OCI-LY7 (cell line): ENCODE data around the gene CEP120. TPM values are rescaled to one million over a fixed set of nuclear protein-coding genes. Genes with fewer than 3 reads are reported as not detected.

Experiments used
- BruUV-seq: library from RNA; stranded (reverse); fragments of 400-500 nt; replicated peaks from 2 replicates; lab custom pipeline; 2021; lab: Mats Ljungman, UMichigan
- CTCF ChIA-PET: fragments of 300-600 bp; sonication (Branson Sonifier 250); formaldehyde crosslinking; loops from one replicate; lab custom pipeline; 2022; ENCODE audit warnings: antibody characterized with exemption; ENCODE audit not compliant: unreplicated experiment; lab: Charles Lee
- POLR2A ChIA-PET: fragments of 300-600 bp; sonication (Branson Sonifier 250); formaldehyde crosslinking; loops from one replicate; lab custom pipeline; 2022; ENCODE audit warnings: antibody characterized with exemption; lab: Charles Lee
- DNase-seq: peaks from one replicate; pipeline ENCODE4 v3.0.0-alpha.2; 2015; ENCODE audit warnings: low spot score
- H2AFZ ChIP-seq: fragments of 200-600 bp; sonication (generic), shearing (Covaris generic); 2 replicates; pipeline ENCODE4 v1.6.1; 2014; ENCODE audit warnings: mild to moderate bottlenecking, antibody characterized with exemption, low read length, moderate library complexity
- H3K27ac ChIP-seq: fragments of 200-600 bp; sonication (generic); 2 replicates; pipeline ENCODE4 v1.5.1; 2014; ENCODE audit warnings: mixed run types, low read depth, mild to moderate bottlenecking, moderate library complexity, low read length, inconsistent platforms; ENCODE audit not compliant: poor library complexity, severe bottlenecking
- H3K36me3 ChIP-seq: fragments of 200-600 bp; sonication (generic); 2 replicates; pipeline ENCODE4 v1.6.1; 2014; ENCODE audit warnings: mild to moderate bottlenecking, antibody characterized with exemption, low read length, moderate library complexity, mixed read lengths; ENCODE audit not compliant: insufficient read depth
- H3K4me1 ChIP-seq: fragments of 200-600 bp; sonication (generic); 2 replicates; pipeline ENCODE4 v1.5.1; 2014; ENCODE audit warnings: mild to moderate bottlenecking, low read length; ENCODE audit not compliant: insufficient read depth, poor library complexity, severe bottlenecking
- H3K4me2 ChIP-seq: fragments of 200-600 bp; sonication (generic); 2 replicates; pipeline ENCODE4 v1.6.1; 2014; ENCODE audit warnings: mild to moderate bottlenecking, low read length
- H3K4me3 ChIP-seq: fragments of 200-600 bp; sonication (generic); 2 replicates; pipeline ENCODE4 v1.5.1; 2014; ENCODE audit warnings: mild to moderate bottlenecking, low read depth, low read length; ENCODE audit not compliant: poor library complexity, severe bottlenecking
- H3K79me2 ChIP-seq: fragments of 200-600 bp; sonication (generic); 2 replicates; pipeline ENCODE4 v1.6.1; 2016; ENCODE audit warnings: low read depth, mild to moderate bottlenecking, low read length, moderate library complexity, mixed read lengths; ENCODE audit not compliant: insufficient read depth
- H3K9me2 ChIP-seq: fragments of 200-600 bp; sonication (generic); 2 replicates; pipeline ENCODE4 v1.6.1; 2016; ENCODE audit warnings: mild to moderate bottlenecking, low read length, mixed read lengths; ENCODE audit not compliant: insufficient read depth
- H3K9me3 ChIP-seq: fragments of 200-600 bp; sonication (generic); 2 replicates; pipeline ENCODE4 v1.6.1; 2014; ENCODE audit warnings: mild to moderate bottlenecking, mixed run types, low read length, mixed read lengths
- H4K20me1 ChIP-seq: fragments of 200-600 bp; sonication (generic); 2 replicates; pipeline ENCODE4 v1.6.1; 2014; ENCODE audit warnings: mild to moderate bottlenecking, antibody characterized with exemption, low read length, moderate library complexity, mixed read lengths; ENCODE audit not compliant: insufficient read depth
- EZH2phosphoT487 ChIP-seq: fragments of 200-600 bp; sonication (generic); IDR thresholded peaks from 2 replicates; pipeline ENCODE4 v1.6.1; 2018; ENCODE audit warnings: low read depth, borderline replicate concordance, mild to moderate bottlenecking, mixed run types, antibody characterized with exemption, low read length, moderate library complexity, mixed read lengths
- intact Hi-C: fragments of 100-400 bp; cut with micrococcal nuclease; formaldehyde crosslinking; loops from one replicate; pipeline ENCODE4 v1.10.0; 2022; ENCODE audit not compliant: unreplicated experiment
- total RNA-seq, 2 experiments: library from RNA; depleted of rRNA in 1 of 2; stranded (reverse); fragments of >200 nt in 1 of 2; shearing (Covaris generic) in 1 of 2; gene quantifications; 2 replicates each; pipeline ENCODE4 v1.2.3, GENCODE V29; 2014 to 2022
- TF ChIP-seq, protein P1 (sequence below): fragments of 200-600 bp; sonication (generic); conservative IDR thresholded peaks from 2 replicates; pipeline ENCODE4 v1.5.1; 2014; ENCODE audit warnings: mild to moderate bottlenecking, antibody characterized with exemption, low read length, moderate library complexity, mixed read lengths

CEP120 gene
- total RNA-seq, 2 experiments from 2014 or later = 18.0 to 23.8 TPM

DNA sequence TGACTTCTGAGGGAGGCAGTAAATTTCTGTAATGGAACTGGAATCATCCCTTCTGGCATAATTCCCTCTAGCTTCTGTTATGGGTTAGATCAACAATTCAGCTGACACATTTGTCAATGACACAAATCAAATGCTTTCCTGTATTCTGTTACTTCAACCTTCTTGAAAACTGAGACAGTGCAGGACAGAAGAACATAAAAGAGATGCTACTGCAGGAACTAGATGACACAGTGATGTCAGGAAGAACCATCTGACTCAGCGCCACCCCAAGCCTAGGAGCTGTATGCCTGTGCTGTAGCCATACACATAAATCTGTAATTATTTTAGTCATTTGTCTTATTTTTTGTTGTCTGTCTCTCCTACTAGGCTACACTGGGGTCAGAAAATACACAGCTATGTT is 18.2 kb upstream of the CEP120 start:
- DNase-seq = no peak
- H3K9me2 ChIP-seq = no peaks in the 10 kb centered on the region
- CTCF ChIA-PET = interaction anchor here (0.6 to 1.6 kb wide), 2 partner anchors 18 to 604 kb away, joined by 3 to 5 read pairs; partner anchors contain the start of gene CEP120
- no peaks in the 10 kb centered on the region for H3K4me1 ChIP-seq
- intact Hi-C loops = no loop called here
- POLR2A ChIA-PET = interaction anchor here (0.6 to 1.2 kb wide), 3 partner anchors 13 to 801 kb away, joined by 3 to 5 read pairs (median 3); no protein-coding TSS in a partner anchor
- H3K9me3 ChIP-seq = no peaks in the 10 kb centered on the region
- H2AFZ ChIP-seq = peak overlapping the region; percentile 30; the same call in 1 of the 2 replicates
- no peak overlapping the region for H3K4me2 ChIP-seq
- no peaks in the 10 kb centered on the region for H4K20me1 ChIP-seq
- no TSS peak for BruUV-seq
- H3K27ac ChIP-seq = no peak overlapping the region
- H3K36me3 ChIP-seq = no peaks in the 10 kb centered on the region
- TF ChIP-seq EZH2phosphoT487 = no peak
- TF ChIP-seq, protein P1, sequence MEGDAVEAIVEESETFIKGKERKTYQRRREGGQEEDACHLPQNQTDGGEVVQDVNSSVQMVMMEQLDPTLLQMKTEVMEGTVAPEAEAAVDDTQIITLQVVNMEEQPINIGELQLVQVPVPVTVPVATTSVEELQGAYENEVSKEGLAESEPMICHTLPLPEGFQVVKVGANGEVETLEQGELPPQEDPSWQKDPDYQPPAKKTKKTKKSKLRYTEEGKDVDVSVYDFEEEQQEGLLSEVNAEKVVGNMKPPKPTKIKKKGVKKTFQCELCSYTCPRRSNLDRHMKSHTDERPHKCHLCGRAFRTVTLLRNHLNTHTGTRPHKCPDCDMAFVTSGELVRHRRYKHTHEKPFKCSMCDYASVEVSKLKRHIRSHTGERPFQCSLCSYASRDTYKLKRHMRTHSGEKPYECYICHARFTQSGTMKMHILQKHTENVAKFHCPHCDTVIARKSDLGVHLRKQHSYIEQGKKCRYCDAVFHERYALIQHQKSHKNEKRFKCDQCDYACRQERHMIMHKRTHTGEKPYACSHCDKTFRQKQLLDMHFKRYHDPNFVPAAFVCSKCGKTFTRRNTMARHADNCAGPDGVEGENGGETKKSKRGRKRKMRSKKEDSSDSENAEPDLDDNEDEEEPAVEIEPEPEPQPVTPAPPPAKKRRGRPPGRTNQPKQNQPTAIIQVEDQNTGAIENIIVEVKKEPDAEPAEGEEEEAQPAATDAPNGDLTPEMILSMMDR = no peak
- no peaks in the 10 kb centered on the region for H3K79me2 ChIP-seq
- H3K4me3 ChIP-seq = no peak overlapping the region

DNA sequence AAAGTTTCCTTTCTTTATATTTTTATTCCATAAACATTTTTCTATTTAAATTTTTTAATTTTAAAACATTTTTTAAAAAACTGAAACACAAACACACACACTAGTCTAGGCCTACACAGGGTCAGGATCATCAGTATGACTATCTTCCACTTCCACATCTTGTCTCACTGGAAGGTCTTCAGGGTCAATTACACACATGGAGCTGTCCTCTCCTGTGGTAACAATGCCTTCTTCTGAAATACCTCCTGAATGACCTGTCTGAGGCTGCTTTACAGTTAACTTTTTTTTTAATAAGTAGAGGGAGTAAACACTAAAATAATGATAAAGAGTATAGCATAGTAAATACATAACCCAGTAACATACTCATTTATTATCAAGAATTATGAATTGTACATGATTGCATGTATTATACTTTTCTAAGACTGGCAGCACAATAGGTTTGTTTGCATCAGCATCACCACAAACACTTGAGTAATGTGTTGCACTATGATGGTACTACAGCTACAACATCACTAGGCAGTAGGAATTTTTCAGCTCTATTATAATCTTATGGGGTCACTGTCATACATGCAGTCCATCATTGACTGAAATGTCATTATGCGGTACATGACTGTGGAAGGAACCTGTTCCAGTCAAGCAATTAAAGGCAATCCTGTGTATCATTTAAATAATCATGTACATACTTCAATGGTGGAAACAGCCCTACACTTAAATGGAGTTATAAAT is 17.4 kb upstream of the CEP120 start:
- POLR2A ChIA-PET = interaction anchor here (1.2 kb wide), 1 partner anchor 14 kb away, joined by 3 read pairs; no protein-coding TSS in a partner anchor
- intact Hi-C loops = no loop called here
- H3K9me2 ChIP-seq = no peaks in the 10 kb centered on the region

More for the DNA sequence above, 17.4 kb upstream of the CEP120 start:
- Histone ChIP-seq H3K4me3 (no peak overlapping the region), H2AFZ (no peak overlapping the region), H3K79me2 (no peaks in the 10 kb centered on the region), H3K4me1 (no peaks in the 10 kb centered on the region), H3K36me3 (no peaks in the 10 kb centered on the region), H4K20me1 (no peaks in the 10 kb centered on the region), H3K27ac (no peak overlapping the region), H3K4me2 (no peak overlapping the region), H3K9me3 (no peaks in the 10 kb centered on the region)
- no TSS peak for BruUV-seq
- DNase-seq = no peak
- no peak for TF ChIP-seq EZH2phosphoT487
- TF ChIP-seq, protein P1 = no peak
- CTCF ChIA-PET = interaction anchor here (1.6 kb wide), 1 partner anchor 17 kb away, joined by 5 read pairs; the partner anchor contains the start of gene CEP120
